ENCODE measurements around the gene MICALL1.

The MICALL1 gene

DNA sequence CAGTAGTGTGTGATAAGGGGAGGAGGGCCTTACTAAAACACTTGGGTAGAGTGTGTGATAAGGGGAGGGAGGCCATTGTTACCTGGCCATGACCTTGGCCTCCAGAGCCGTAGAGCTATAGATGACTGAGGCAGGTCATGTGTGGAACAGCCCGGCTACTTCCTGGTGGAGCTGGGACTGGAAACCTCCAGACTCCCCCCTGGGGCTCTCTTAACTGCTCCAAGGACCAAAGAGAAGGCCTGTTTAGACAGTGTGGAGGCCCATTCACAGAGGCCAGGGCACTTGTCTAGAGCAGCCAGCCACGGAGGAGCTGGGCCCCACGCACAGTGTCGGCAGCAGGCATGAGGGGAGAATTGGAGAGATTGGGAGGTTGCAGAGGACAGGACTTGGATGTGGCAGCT is 12.5 kb upstream of the MICALL1 start:
- no peak overlapping the region for H3K4me3 ChIP-seq (ENCODE audit: low read depth, low read length)
- H3K36me3 ChIP-seq (replicated peaks): peaks cover 18% of the 10 kb centered on the region
- in situ Hi-C loops (cut with HindIII; ENCODE audit: low pct_ligation_motif_present, low sequenced_read_pairs): no loop called here
- H3K27ac ChIP-seq: no peak overlapping the region
- TF ChIP-seq, protein P1, sequence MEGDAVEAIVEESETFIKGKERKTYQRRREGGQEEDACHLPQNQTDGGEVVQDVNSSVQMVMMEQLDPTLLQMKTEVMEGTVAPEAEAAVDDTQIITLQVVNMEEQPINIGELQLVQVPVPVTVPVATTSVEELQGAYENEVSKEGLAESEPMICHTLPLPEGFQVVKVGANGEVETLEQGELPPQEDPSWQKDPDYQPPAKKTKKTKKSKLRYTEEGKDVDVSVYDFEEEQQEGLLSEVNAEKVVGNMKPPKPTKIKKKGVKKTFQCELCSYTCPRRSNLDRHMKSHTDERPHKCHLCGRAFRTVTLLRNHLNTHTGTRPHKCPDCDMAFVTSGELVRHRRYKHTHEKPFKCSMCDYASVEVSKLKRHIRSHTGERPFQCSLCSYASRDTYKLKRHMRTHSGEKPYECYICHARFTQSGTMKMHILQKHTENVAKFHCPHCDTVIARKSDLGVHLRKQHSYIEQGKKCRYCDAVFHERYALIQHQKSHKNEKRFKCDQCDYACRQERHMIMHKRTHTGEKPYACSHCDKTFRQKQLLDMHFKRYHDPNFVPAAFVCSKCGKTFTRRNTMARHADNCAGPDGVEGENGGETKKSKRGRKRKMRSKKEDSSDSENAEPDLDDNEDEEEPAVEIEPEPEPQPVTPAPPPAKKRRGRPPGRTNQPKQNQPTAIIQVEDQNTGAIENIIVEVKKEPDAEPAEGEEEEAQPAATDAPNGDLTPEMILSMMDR (IDR thresholded peaks at IDR 0.05; ENCODE audit: low read depth, low read length, missing control alignments): no peak
- DNase-seq: no peak
- H3K27me3 ChIP-seq (replicated peaks): no peaks in the 10 kb centered on the region

DNA sequence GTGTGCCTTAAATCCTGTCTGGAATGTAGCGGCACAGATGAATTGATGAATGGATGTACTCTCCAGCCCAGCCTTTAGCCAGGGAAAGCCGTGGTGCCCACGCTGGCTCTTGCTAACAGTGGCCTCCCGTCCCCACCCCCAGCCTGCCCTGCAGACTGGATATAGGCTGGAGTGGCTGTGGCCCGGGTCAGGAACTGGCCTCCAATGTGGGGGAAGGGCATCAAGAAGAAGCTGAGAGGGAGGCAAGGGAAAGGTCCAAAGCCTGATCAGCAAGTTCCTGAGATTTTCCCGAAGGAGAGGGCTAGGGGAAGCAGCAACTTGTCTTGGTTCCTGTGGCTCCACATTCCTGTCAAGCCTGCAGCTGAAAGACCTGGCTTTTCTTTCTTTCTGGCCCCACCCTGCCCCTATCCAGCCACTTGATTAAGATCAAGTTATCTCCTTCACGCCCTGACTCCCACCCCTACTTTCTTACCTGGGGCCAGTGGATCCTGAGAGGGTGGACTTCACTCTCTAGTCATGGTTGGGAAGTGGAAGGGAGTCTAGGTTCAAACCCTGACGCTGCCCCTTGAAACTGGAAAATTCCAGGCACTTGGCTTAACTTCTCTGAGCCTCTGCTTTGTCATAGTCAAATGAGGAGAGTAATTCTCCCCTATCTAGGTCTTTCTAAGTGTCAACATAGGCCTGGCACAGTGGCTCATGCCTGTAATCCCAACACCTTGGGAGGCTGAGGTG is 11.0 kb upstream of the MICALL1 start:
- peaks cover 5% of the 10 kb centered on the region for H3K36me3 ChIP-seq (replicated peaks)
- H3K27ac ChIP-seq: no peak overlapping the region
- in situ Hi-C loops (cut with HindIII; ENCODE audit: low pct_ligation_motif_present, low sequenced_read_pairs): no loop called here
- H3K4me3 ChIP-seq (ENCODE audit: low read depth, low read length): no peak overlapping the region
- TF ChIP-seq, protein P1 (IDR thresholded peaks at IDR 0.05; ENCODE audit: low read depth, low read length, missing control alignments): no peak
- no peak for DNase-seq
- H3K27me3 ChIP-seq (replicated peaks): no peaks in the 10 kb centered on the region

DNA sequence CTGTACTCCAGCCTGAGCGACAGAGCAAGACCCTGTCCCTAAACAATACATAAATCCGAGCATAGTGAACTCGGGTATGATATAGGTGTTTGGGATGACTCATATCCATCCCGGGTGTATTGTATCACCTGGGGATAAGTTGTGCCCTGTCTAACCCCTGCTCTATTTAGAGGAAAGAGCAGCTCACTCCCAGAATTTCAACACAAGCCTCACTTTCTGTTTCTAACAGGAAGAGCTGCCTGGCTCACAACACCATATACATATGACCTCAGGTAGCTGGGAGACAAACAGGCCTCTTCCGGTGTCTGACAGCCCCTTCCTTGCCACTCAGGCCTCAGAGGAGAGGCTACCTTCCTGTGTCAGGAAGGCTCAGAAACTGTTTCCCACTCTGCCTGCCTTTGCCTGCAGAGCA is 9.9 kb upstream of the MICALL1 start:
- in situ Hi-C loops (cut with HindIII; ENCODE audit: low pct_ligation_motif_present, low sequenced_read_pairs): no loop called here
- no peaks in the 10 kb centered on the region for H3K27me3 ChIP-seq (replicated peaks)

DNA sequence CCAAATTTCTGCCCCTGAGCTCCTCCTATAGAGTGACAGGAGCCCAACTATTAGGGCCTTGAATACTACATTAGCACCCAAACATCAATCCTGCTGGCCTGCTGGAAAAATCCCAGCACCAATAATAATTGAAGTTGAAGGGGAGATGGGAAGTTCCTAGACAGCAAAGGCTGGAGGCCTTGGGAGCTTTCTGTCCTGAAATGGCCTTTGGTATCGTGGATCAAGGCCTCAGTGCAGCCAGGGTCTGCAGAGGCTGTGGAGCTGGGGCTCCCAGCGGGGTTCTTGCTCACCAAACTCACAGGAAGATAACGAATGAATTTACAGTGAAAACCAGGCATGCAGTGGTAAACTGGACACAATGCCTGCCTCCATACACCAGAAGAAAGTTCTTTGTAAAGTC is 9.2 kb upstream of the MICALL1 start:
- no peaks in the 10 kb centered on the region for H3K36me3 ChIP-seq (replicated peaks)
- in situ Hi-C loops (cut with HindIII; ENCODE audit: low pct_ligation_motif_present, low sequenced_read_pairs): no loop called here
- no peaks in the 10 kb centered on the region for H3K27me3 ChIP-seq (replicated peaks)
- TF ChIP-seq, protein P1 (IDR thresholded peaks at IDR 0.05; ENCODE audit: low read depth, low read length, missing control alignments): no peak
- no peak overlapping the region for H3K4me3 ChIP-seq (ENCODE audit: low read depth, low read length)
- no peak overlapping the region for H3K27ac ChIP-seq
- DNase-seq: no peak

More for the DNA sequence above, 9.9 kb upstream of the MICALL1 start:
- Histone ChIP-seq H3K36me3 (replicated peaks) (no peaks in the 10 kb centered on the region), H3K27ac (no peak overlapping the region), H3K4me3 (ENCODE audit: low read depth, low read length) (no peak overlapping the region)
- TF ChIP-seq, protein P1 (IDR thresholded peaks at IDR 0.05; ENCODE audit: low read depth, low read length, missing control alignments): no peak
- DNase-seq: no peak

DNA sequence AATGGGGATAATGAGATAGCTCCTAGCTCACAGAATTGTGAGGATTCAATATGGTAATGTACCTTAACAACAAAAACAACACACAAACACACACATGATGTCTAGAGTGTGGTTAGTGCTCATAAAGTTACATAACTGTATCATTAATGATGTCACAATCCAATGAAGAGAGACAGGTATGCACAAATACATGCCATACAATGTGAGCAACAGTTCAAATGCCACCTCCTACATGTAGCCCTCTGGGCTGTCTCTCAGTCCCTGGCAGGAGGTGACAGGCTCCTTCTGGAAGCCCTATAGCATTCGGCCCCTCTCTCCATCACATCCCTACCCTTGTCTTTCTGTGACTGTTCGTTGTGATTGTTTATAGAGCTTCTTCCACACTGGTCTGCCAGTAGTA is 8.3 kb upstream of the MICALL1 start:
- Histone ChIP-seq H3K27ac (no peak overlapping the region), H3K36me3 (replicated peaks) (no peaks in the 10 kb centered on the region), H3K27me3 (replicated peaks) (no peaks in the 10 kb centered on the region), H3K4me3 (ENCODE audit: low read depth, low read length) (no peak overlapping the region)
- in situ Hi-C loops (cut with HindIII; ENCODE audit: low pct_ligation_motif_present, low sequenced_read_pairs): no loop called here
- TF ChIP-seq, protein P1 (IDR thresholded peaks at IDR 0.05; ENCODE audit: low read depth, low read length, missing control alignments): no peak
- DNase-seq: no peak
